ENCODE measurements around the gene RASGRP1. TPM values are rescaled to one million over a fixed set of nuclear protein-coding genes. Genes with fewer than 3 reads are reported as not detected.
A peak's percentile ranks its signal among the peaks of the same experiment; 100 is the strongest.

RASGRP1 gene
- total RNA-seq, 1 donor from 2014 or later, result 110 TPM

- intact Hi-C loops (cut with micrococcal nuclease), result loop anchor here (1.0 to 2.0 kb wide), 2 partner anchors 21 to 52 kb away; no protein-coding TSS in a partner anchor
- DNase-seq (ENCODE audit: low spot score), result peak; percentile 8
- Mint-ChIP-seq H3K4me1 (ENCODE audit: low read depth) (peaks cover 45% of the 10 kb centered on the region), H3K36me3 (ENCODE audit: low read depth) (peaks cover 78% of the 10 kb centered on the region), H3K27ac (peak overlapping the region; percentile 91), H3K27me3 (ENCODE audit: insufficient read depth) (no peaks in the 10 kb centered on the region), H3K4me3 (no peak overlapping the region), H3K9me3 (no peaks in the 10 kb centered on the region)
These were observed 56.0 kb downstream of the RASGRP1 start for GRCh38 chr15:38508647-38509046.

- Mint-ChIP-seq H3K27me3 (ENCODE audit: insufficient read depth) (no peaks in the 10 kb centered on the region), H3K4me3 (no peak overlapping the region), H3K4me1 (ENCODE audit: low read depth) (peaks cover 39% of the 10 kb centered on the region), H3K27ac (peak overlapping the region; percentile 64), H3K36me3 (ENCODE audit: low read depth) (peaks cover 79% of the 10 kb centered on the region), H3K9me3 (no peaks in the 10 kb centered on the region)
- no peak for DNase-seq (ENCODE audit: low spot score)
- intact Hi-C loops (cut with micrococcal nuclease), result no loop called here
These were observed 57.0 kb downstream of the RASGRP1 start for GRCh38 chr15:38507570-38507969.

GRCh38 chr15:38506997-38507396 lies 57.6 kb downstream of the RASGRP1 start:
- H3K4me1 Mint-ChIP-seq (ENCODE audit: low read depth), result peaks cover 38% of the 10 kb centered on the region
- H3K27ac Mint-ChIP-seq, result peak overlapping the region; percentile 64
- no peaks in the 10 kb centered on the region for H3K9me3 Mint-ChIP-seq
- DNase-seq (ENCODE audit: low spot score), result no peak
- no peaks in the 10 kb centered on the region for H3K27me3 Mint-ChIP-seq (ENCODE audit: insufficient read depth)
- H3K36me3 Mint-ChIP-seq (ENCODE audit: low read depth), result peaks cover 81% of the 10 kb centered on the region
- H3K4me3 Mint-ChIP-seq, result no peak overlapping the region
- intact Hi-C loops (cut with micrococcal nuclease), result no loop called here

- peak overlapping the region; percentile 61 for H3K27ac Mint-ChIP-seq
These were observed 59.7 kb downstream of the RASGRP1 start for GRCh38 chr15:38504680-38505467.

DNA sequence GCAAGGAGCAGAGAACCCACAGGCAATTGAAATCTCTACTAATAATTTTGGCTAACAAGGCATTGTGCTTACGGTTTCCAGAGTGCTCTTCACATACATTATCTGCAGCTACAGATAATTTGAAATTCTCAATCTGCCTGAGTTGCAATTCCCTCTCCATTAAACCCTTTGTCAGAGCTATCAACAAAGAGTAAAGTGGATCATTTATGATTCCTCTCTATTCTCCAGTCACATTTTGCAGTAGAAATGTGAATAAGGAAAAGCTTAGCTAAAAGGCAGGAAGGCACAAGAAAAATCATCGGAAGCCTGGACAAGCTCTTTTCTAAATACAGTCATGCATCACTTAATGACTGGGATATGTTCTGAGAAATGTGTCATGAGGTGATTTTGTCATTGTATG lies 61.1 kb downstream of the RASGRP1 start:
- intact Hi-C loops (cut with micrococcal nuclease), result no loop called here
- H3K4me3 Mint-ChIP-seq, result no peak overlapping the region

More at GRCh38 chr15:38504680-38505467, 59.7 kb downstream of the RASGRP1 start:
- peaks cover 79% of the 10 kb centered on the region for H3K36me3 Mint-ChIP-seq (ENCODE audit: low read depth)
- H3K27me3 Mint-ChIP-seq (ENCODE audit: insufficient read depth), result no peaks in the 10 kb centered on the region
- H3K9me3 Mint-ChIP-seq, result peaks cover 2% of the 10 kb centered on the region
- DNase-seq (ENCODE audit: low spot score), result no peak
- H3K4me1 Mint-ChIP-seq (ENCODE audit: low read depth), result peaks cover 32% of the 10 kb centered on the region
- H3K4me3 Mint-ChIP-seq, result no peak overlapping the region
- intact Hi-C loops (cut with micrococcal nuclease), result no loop called here

DNA sequence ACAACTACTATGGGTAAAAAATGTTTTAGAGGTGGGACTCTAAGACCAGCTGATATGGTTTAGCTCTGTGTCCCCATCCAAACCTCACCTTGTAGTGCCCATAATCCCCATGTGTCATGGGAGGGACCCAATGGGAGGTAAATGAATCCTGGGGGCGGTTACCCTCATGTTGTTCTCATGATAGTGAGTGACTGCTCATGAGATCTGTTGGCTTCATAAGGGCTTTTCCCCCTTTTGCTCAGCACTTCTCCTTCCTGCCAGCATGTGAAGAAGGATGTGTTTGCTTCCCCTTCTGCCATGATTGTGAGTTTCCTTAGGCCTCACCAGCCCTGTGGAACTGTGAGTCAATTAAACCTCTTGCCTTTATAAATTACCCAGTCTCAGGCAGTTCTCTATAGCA lies 65.0 kb downstream of the RASGRP1 start:
- Mint-ChIP-seq H3K4me3 (no peak overlapping the region), H3K9me3 (peaks cover 4% of the 10 kb centered on the region), H3K27ac (peak overlapping the region; percentile 85), H3K4me1 (ENCODE audit: low read depth) (peaks cover 29% of the 10 kb centered on the region), H3K27me3 (ENCODE audit: insufficient read depth) (no peaks in the 10 kb centered on the region), H3K36me3 (ENCODE audit: low read depth) (peaks cover 86% of the 10 kb centered on the region)
- intact Hi-C loops (cut with micrococcal nuclease), result no loop called here
- no peak for DNase-seq (ENCODE audit: low spot score)

More for the DNA sequence above, 61.1 kb downstream of the RASGRP1 start:
- H3K27me3 Mint-ChIP-seq (ENCODE audit: insufficient read depth), result no peaks in the 10 kb centered on the region
- H3K27ac Mint-ChIP-seq, result peak overlapping the region; percentile 33
- H3K9me3 Mint-ChIP-seq, result peaks cover 4% of the 10 kb centered on the region
- no peak for DNase-seq (ENCODE audit: low spot score)
- peaks cover 84% of the 10 kb centered on the region for H3K36me3 Mint-ChIP-seq (ENCODE audit: low read depth)
- H3K4me1 Mint-ChIP-seq (ENCODE audit: low read depth), result peaks cover 25% of the 10 kb centered on the region

- peak overlapping the region; percentile 69 for H3K27ac Mint-ChIP-seq
- peaks cover 76% of the 10 kb centered on the region for H3K36me3 Mint-ChIP-seq (ENCODE audit: low read depth)
- peaks cover 4% of the 10 kb centered on the region for H3K9me3 Mint-ChIP-seq
- no peaks in the 10 kb centered on the region for H3K27me3 Mint-ChIP-seq (ENCODE audit: insufficient read depth)
- H3K4me1 Mint-ChIP-seq (ENCODE audit: low read depth), result peaks cover 45% of the 10 kb centered on the region
- no peak for DNase-seq (ENCODE audit: low spot score)
- no peak overlapping the region for H3K4me3 Mint-ChIP-seq
- intact Hi-C loops (cut with micrococcal nuclease), result no loop called here
These were observed 68.5 kb downstream of the RASGRP1 start for GRCh38 chr15:38496151-38496550.

GRCh38 chr15:38490242-38490922 lies 74.2 kb downstream of the RASGRP1 start:
- Mint-ChIP-seq H3K27me3 (ENCODE audit: insufficient read depth) (no peaks in the 10 kb centered on the region), H3K36me3 (ENCODE audit: low read depth) (peaks cover 59% of the 10 kb centered on the region), H3K9me3 (no peaks in the 10 kb centered on the region), H3K4me3 (no peak overlapping the region), H3K4me1 (ENCODE audit: low read depth) (peaks cover 64% of the 10 kb centered on the region), H3K27ac (peak overlapping the region; percentile 66)
- no peak for DNase-seq (ENCODE audit: low spot score)
- intact Hi-C loops (cut with micrococcal nuclease), result no loop called here

GRCh38 chr15:38487378-38487777 lies 77.2 kb downstream of the RASGRP1 start:
- Mint-ChIP-seq H3K9me3 (no peaks in the 10 kb centered on the region), H3K4me3 (no peak overlapping the region), H3K36me3 (ENCODE audit: low read depth) (peaks cover 43% of the 10 kb centered on the region), H3K27me3 (ENCODE audit: insufficient read depth) (no peaks in the 10 kb centered on the region), H3K27ac (peak overlapping the region; percentile 90), H3K4me1 (ENCODE audit: low read depth) (peaks cover 48% of the 10 kb centered on the region)
- intact Hi-C loops (cut with micrococcal nuclease), result loop anchor here (1.0 to 5.0 kb wide), 7 partner anchors 15 to 210 kb away; partner anchors contain the start of gene FAM98B
- DNase-seq (ENCODE audit: low spot score), result no peak

GRCh38 chr15:38486936-38487335 lies 77.7 kb downstream of the RASGRP1 start:
- H3K27me3 Mint-ChIP-seq (ENCODE audit: insufficient read depth), result no peaks in the 10 kb centered on the region
- intact Hi-C loops (cut with micrococcal nuclease), result loop anchor here (1.0 to 5.0 kb wide), 7 partner anchors 14 to 210 kb away; partner anchors contain the start of gene FAM98B
- peak overlapping the region; percentile 90 for H3K27ac Mint-ChIP-seq
- peaks cover 47% of the 10 kb centered on the region for H3K4me1 Mint-ChIP-seq (ENCODE audit: low read depth)
- H3K4me3 Mint-ChIP-seq, result peak overlapping the region; percentile 17
- H3K36me3 Mint-ChIP-seq (ENCODE audit: low read depth), result peaks cover 43% of the 10 kb centered on the region
- no peak for DNase-seq (ENCODE audit: low spot score)
- no peaks in the 10 kb centered on the region for H3K9me3 Mint-ChIP-seq

GRCh38 chr15:38482572-38482971 lies 82.0 kb downstream of the RASGRP1 start:
- Mint-ChIP-seq H3K27ac (no peak overlapping the region), H3K4me1 (ENCODE audit: low read depth) (peaks cover 32% of the 10 kb centered on the region), H3K27me3 (ENCODE audit: insufficient read depth) (no peaks in the 10 kb centered on the region), H3K4me3 (no peak overlapping the region), H3K9me3 (no peaks in the 10 kb centered on the region), H3K36me3 (ENCODE audit: low read depth) (peaks cover 33% of the 10 kb centered on the region)
- intact Hi-C loops (cut with micrococcal nuclease), result no loop called here
- DNase-seq (ENCODE audit: low spot score), result no peak

DNA sequence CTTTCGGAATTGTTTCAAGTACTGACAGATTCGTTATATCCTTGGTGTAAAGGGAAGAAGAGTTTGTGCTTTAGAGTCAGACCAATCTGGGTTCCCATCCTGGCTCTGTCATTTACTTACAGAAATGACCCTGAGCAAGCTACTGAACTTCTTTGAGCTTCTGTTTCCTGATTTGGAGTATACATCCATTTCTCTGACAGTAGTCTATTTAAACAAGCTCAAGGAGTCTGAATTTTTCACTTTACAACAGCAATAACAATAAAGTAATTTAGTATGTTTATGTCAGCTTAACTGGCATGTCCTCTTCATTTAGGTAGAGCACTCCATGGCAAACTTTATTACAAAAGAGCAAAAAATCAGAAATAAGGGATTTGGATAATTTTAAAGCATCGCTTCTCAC lies 82.9 kb downstream of the RASGRP1 start:
- peaks cover 30% of the 10 kb centered on the region for H3K4me1 Mint-ChIP-seq (ENCODE audit: low read depth)
- no peaks in the 10 kb centered on the region for H3K9me3 Mint-ChIP-seq
- no peak for DNase-seq (ENCODE audit: low spot score)
- no peak overlapping the region for H3K27ac Mint-ChIP-seq
- H3K36me3 Mint-ChIP-seq (ENCODE audit: low read depth), result peaks cover 32% of the 10 kb centered on the region
- no peak overlapping the region for H3K4me3 Mint-ChIP-seq
- intact Hi-C loops (cut with micrococcal nuclease), result no loop called here
- H3K27me3 Mint-ChIP-seq (ENCODE audit: insufficient read depth), result no peaks in the 10 kb centered on the region

- Mint-ChIP-seq H3K27ac (no peak overlapping the region), H3K4me3 (no peak overlapping the region), H3K27me3 (ENCODE audit: insufficient read depth) (no peaks in the 10 kb centered on the region), H3K36me3 (ENCODE audit: low read depth) (peaks cover 34% of the 10 kb centered on the region), H3K9me3 (no peaks in the 10 kb centered on the region), H3K4me1 (ENCODE audit: low read depth) (peaks cover 29% of the 10 kb centered on the region)
- no peak for DNase-seq (ENCODE audit: low spot score)
- intact Hi-C loops (cut with micrococcal nuclease), result no loop called here
These were observed 83.5 kb downstream of the RASGRP1 start for GRCh38 chr15:38481113-38481512.

Data from activated T-helper 1 cell treated with anti-CD3 and anti-CD28 coated beads, Interleukin-12 subunit alpha, Interleukin-12 subunit beta, Interleukin-2, Interleukin-4 antibody, amounts not matched to agents 30 ng/mL and 10 ng/mL and 1 ng/mL, durations not matched to agents 14 hours and 24 hours and 36 hours (primary cell).